H9 (cell line): ENCODE results near the gene SCT. TPM values are rescaled to one million over a fixed set of nuclear protein-coding genes. Genes with fewer than 3 reads are reported as not detected.

ENCODE experiments used
- DNase-seq: peaks from one replicate; pipeline ENCODE4 v3.0.0-alpha.2; 2017
- H2AFZ ChIP-seq: one replicate; pipeline ENCODE4 v1.6.1; 2013; ENCODE audit warnings: mild to moderate bottlenecking, low read length, control low read depth, moderate library complexity
- H2AK5ac ChIP-seq: 2 replicates; pipeline ENCODE4 v1.6.1; 2013; ENCODE audit warnings: low read length, control low read depth, mixed read lengths; ENCODE audit not compliant: insufficient read length
- H2BK120ac ChIP-seq: one replicate; pipeline ENCODE4 v1.6.1; 2013; ENCODE audit warnings: low read depth, mild to moderate bottlenecking, low read length, control low read depth, inconsistent platforms; ENCODE audit not compliant: poor library complexity, severe bottlenecking
- H2BK12ac ChIP-seq: 2 replicates; pipeline ENCODE4 v1.6.1; 2013; ENCODE audit warnings: low read length, control low read depth, mixed read lengths, low read depth; ENCODE audit not compliant: insufficient read length
- H2BK15ac ChIP-seq: 2 replicates; pipeline ENCODE4 v1.6.1; 2013; ENCODE audit warnings: low read depth, low read length, control low read depth
- H2BK20ac ChIP-seq: one replicate; pipeline ENCODE4 v1.6.1; 2013; ENCODE audit warnings: low read depth, mild to moderate bottlenecking, low read length, control low read depth, inconsistent platforms; ENCODE audit not compliant: poor library complexity, severe bottlenecking
- H2BK5ac ChIP-seq: 2 replicates; pipeline ENCODE4 v1.6.1; 2013; ENCODE audit warnings: low read length, control low read depth, mixed read lengths; ENCODE audit not compliant: insufficient read length
- H3K14ac ChIP-seq: 2 replicates; pipeline ENCODE4 v1.6.1; 2013; ENCODE audit warnings: low read length, control low read depth; ENCODE audit not compliant: insufficient read depth
- H3K18ac ChIP-seq: 2 replicates; pipeline ENCODE4 v1.6.1; 2013; ENCODE audit warnings: low read depth, mild to moderate bottlenecking, mixed read lengths, low read length, control low read depth; ENCODE audit not compliant: insufficient read length
- H3K23ac ChIP-seq: 2 replicates; pipeline ENCODE4 v1.6.1; 2013; ENCODE audit warnings: low read length, control low read depth, mixed read lengths, low read depth; ENCODE audit not compliant: insufficient read length
- H3K23me2 ChIP-seq: 2 replicates; pipeline ENCODE4 v1.6.1; 2013; ENCODE audit warnings: low read depth, mild to moderate bottlenecking, mixed read lengths, low read length, control low read depth; ENCODE audit not compliant: insufficient read length, poor library complexity, severe bottlenecking
- H3K27ac ChIP-seq: 2 replicates; pipeline ENCODE4 v1.5.1; 2013; ENCODE audit warnings: low read length, control low read depth, mixed read lengths, low read depth; ENCODE audit not compliant: insufficient read length
- H3K27me3 ChIP-seq: 2 replicates; pipeline ENCODE4 v1.6.1; 2013; ENCODE audit warnings: low read length, control low read depth, inconsistent platforms; ENCODE audit not compliant: insufficient read depth
- H3K4ac ChIP-seq: 2 replicates; pipeline ENCODE4 v1.6.1; 2013; ENCODE audit warnings: low read depth, mild to moderate bottlenecking, control low read depth, inconsistent platforms, low read length, moderate library complexity
- H3K4me1 ChIP-seq: 2 replicates; pipeline ENCODE4 v1.6.1; 2013; ENCODE audit warnings: low read length, control low read depth, inconsistent platforms; ENCODE audit not compliant: insufficient read depth
- H3K4me2 ChIP-seq: 2 replicates; pipeline ENCODE4 v1.6.1; 2013; ENCODE audit warnings: low read length, control low read depth, mixed read lengths; ENCODE audit not compliant: insufficient read length, insufficient read depth
- H3K56ac ChIP-seq: 2 replicates; pipeline ENCODE4 v1.6.1; 2013; ENCODE audit warnings: low read depth, mild to moderate bottlenecking, mixed read lengths, low read length, control low read depth; ENCODE audit not compliant: insufficient read length
- H3K79me1 ChIP-seq: 2 replicates; pipeline ENCODE4 v1.6.1; 2013; ENCODE audit warnings: low read depth, mild to moderate bottlenecking, moderate library complexity, low read length, control low read depth, inconsistent platforms; ENCODE audit not compliant: insufficient read depth, poor library complexity, severe bottlenecking
- H3K79me2 ChIP-seq: 2 replicates; pipeline ENCODE4 v1.6.1; 2013; ENCODE audit warnings: low read length, control low read depth, inconsistent platforms; ENCODE audit not compliant: insufficient read depth
- H3K9ac ChIP-seq: 2 replicates; pipeline ENCODE4 v1.6.1; 2013; ENCODE audit warnings: low read length, control low read depth, mixed read lengths; ENCODE audit not compliant: insufficient read length; ENCODE audit errors: extremely low read depth
- H3K9me3 ChIP-seq: one replicate; pipeline ENCODE4 v1.6.1; 2013; ENCODE audit warnings: low read depth, low read length, inconsistent platforms; ENCODE audit not compliant: control insufficient read depth
- H3T11ph ChIP-seq: one replicate; pipeline ENCODE4 v1.6.1; 2013; ENCODE audit warnings: mild to moderate bottlenecking, low read length, control low read depth, inconsistent platforms
- H4K20me1 ChIP-seq: one replicate; pipeline ENCODE4 v1.6.1; 2013; ENCODE audit not compliant: control insufficient read depth, insufficient read length, insufficient read depth
- H4K5ac ChIP-seq: 2 replicates; pipeline ENCODE4 v1.6.1; 2013; ENCODE audit warnings: low read depth, mild to moderate bottlenecking, mixed read lengths, low read length, control low read depth; ENCODE audit not compliant: insufficient read length
- H4K8ac ChIP-seq: replicated peaks from 2 replicates; pipeline ENCODE4 v1.6.1; 2013; ENCODE audit warnings: low read length, control low read depth, mixed read lengths, low read depth; ENCODE audit not compliant: insufficient read length
- H4K91ac ChIP-seq: 2 replicates; pipeline ENCODE4 v1.6.1; 2013; ENCODE audit warnings: low read depth, mild to moderate bottlenecking, moderate library complexity, mixed read lengths, low read length, control low read depth; ENCODE audit not compliant: insufficient read length
- H3K27ac Mint-ChIP-seq, 3 experiments: 2 replicates in 2 of 3; 3 replicates in 1 of 3; pipeline ENCODE4 v1.8.0; 2020 to 2021; ENCODE audit warnings: mixed read lengths in 3 of 3, mild to moderate bottlenecking in 1 of 3, moderate library complexity in 1 of 3
- H3K27me3 Mint-ChIP-seq: 2 replicates; pipeline ENCODE4 v1.8.0; 2021; ENCODE audit warnings: low read depth, mild to moderate bottlenecking, moderate library complexity, mixed read lengths
- H3K36me3 Mint-ChIP-seq, 3 experiments: 2 replicates in 2 of 3; 3 replicates in 1 of 3; pipeline ENCODE4 v1.8.0; 2020 to 2021; ENCODE audit warnings: low read depth in 3 of 3, mixed read lengths in 3 of 3; ENCODE audit not compliant: insufficient read depth in 1 of 3
- H3K4me1 Mint-ChIP-seq, 2 experiments: 2 replicates each; pipeline ENCODE4 v1.8.0; 2020; ENCODE audit warnings: mixed read lengths in 2 of 2
- H3K4me3 Mint-ChIP-seq, 2 experiments: 2 replicates in 1 of 2; 3 replicates in 1 of 2; pipeline ENCODE4 v1.8.0; 2020 to 2021; ENCODE audit warnings: mild to moderate bottlenecking in 2 of 2, mixed read lengths in 2 of 2, moderate library complexity in 1 of 2
- H3K9me3 Mint-ChIP-seq, 2 experiments: 2 replicates in 1 of 2; 3 replicates in 1 of 2; pipeline ENCODE4 v1.8.0; 2020; ENCODE audit warnings: mild to moderate bottlenecking in 2 of 2, mixed read lengths in 2 of 2, moderate library complexity in 1 of 2
- WGBS: extraction: QIAGEN DNeasy Blood & Tissue Kit; methylation state at CpG from one replicate; pipeline ENCODE4 v1.1.7; 2013; ENCODE audit warnings: missing lambda C conversion rate, low lambda C conversion rate, mixed read lengths; ENCODE audit not compliant: insufficient read length; ENCODE audit errors: extremely low coverage; 5-methylcytosine and 5-hydroxymethylcytosine counted together
- total RNA-seq: library from RNA; stranded (reverse); gene quantifications from 2 replicates; pipeline ENCODE4 v1.2.1, GENCODE V29; 2021
- TF ChIP-seq, protein P1 (sequence below): fragments of 200-600 bp; sonication (generic); conservative IDR thresholded peaks from 3 replicates; pipeline ENCODE4 v1.8.0; 2021; ENCODE audit warnings: antibody characterized with exemption, mild to moderate bottlenecking

Gene SCT
- total RNA-seq, 1 experiment from 2014 or later, result 1.8 TPM

DNA sequence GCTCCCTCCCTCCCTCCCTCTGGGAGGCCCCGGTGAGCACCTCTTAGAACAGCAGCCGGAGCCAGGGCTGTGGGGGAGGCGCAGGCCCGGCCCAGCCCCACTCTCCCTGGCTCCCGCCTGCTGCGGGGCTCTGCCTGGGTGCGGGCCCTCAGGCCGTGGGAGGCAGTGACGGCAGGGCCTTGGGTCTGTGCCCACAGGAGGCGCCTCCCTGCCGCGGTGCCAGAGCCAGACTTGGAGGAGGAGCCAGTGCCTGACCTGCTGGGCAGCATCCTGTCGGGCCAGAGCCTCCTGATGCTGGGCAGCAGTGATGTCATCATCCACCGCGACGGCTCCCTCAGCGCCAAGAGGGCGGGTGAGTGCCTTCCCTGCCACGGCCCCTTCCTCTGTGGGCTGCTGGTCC, 20.7 kb downstream of the SCT start:
- Histone ChIP-seq H2BK120ac (no peak overlapping the region), H3K4me2 (no peak overlapping the region), H3T11ph (no peak overlapping the region), H4K5ac (no peak overlapping the region), H4K8ac (no peak overlapping the region), H3K18ac (no peak overlapping the region), H3K79me2 (no peaks in the 10 kb centered on the region), H2BK15ac (no peak overlapping the region), H3K27ac (no peak overlapping the region), H4K91ac (no peak overlapping the region), H3K56ac (no peak overlapping the region), H3K23ac (no peak overlapping the region), H3K14ac (no peak overlapping the region), H2AFZ (no peak overlapping the region), H2AK5ac (no peak overlapping the region), H3K9me3 (no peaks in the 10 kb centered on the region), H3K27me3 (no peaks in the 10 kb centered on the region), H2BK12ac (no peak overlapping the region), H3K4ac (no peak overlapping the region), H4K20me1 (peaks cover 3% of the 10 kb centered on the region), H3K9ac (no peak overlapping the region), H3K79me1 (no peaks in the 10 kb centered on the region), H2BK20ac (no peak overlapping the region), H3K23me2 (no peaks in the 10 kb centered on the region), H2BK5ac (no peak overlapping the region), H3K4me1 (no peaks in the 10 kb centered on the region)
- no peak for DNase-seq
- no peak overlapping the region for H3K27ac Mint-ChIP-seq
- WGBS, result no CpG with 5 or more reads among the region's 19 CpGs
- H3K4me1 Mint-ChIP-seq, result no peaks in the 10 kb centered on the region
- H3K4me3 Mint-ChIP-seq, result no peak overlapping the region
- TF ChIP-seq, protein P1, sequence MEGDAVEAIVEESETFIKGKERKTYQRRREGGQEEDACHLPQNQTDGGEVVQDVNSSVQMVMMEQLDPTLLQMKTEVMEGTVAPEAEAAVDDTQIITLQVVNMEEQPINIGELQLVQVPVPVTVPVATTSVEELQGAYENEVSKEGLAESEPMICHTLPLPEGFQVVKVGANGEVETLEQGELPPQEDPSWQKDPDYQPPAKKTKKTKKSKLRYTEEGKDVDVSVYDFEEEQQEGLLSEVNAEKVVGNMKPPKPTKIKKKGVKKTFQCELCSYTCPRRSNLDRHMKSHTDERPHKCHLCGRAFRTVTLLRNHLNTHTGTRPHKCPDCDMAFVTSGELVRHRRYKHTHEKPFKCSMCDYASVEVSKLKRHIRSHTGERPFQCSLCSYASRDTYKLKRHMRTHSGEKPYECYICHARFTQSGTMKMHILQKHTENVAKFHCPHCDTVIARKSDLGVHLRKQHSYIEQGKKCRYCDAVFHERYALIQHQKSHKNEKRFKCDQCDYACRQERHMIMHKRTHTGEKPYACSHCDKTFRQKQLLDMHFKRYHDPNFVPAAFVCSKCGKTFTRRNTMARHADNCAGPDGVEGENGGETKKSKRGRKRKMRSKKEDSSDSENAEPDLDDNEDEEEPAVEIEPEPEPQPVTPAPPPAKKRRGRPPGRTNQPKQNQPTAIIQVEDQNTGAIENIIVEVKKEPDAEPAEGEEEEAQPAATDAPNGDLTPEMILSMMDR, result no peak
- H3K27me3 Mint-ChIP-seq, result no peaks in the 10 kb centered on the region
- no peaks in the 10 kb centered on the region for H3K9me3 Mint-ChIP-seq
- H3K36me3 Mint-ChIP-seq, result peaks cover 33 to 74% (median 70%) of the 10 kb centered on the region in 3 experiments; a peak in 6 of 7 replicates
